Fibroblast of skin of right biceps (primary cell): Measurements from ENCODE around the gene HTR6.

ENCODE experiments used
- DNase-seq: peaks from one replicate; pipeline ENCODE4 v3.0.0-alpha.2; 2013

The HTR6 gene

GRCh38 chr1:19657511-19657910 is 7.2 kb upstream of the HTR6 start:
- no peak for DNase-seq

GRCh38 chr1:19658186-19658585 is 6.5 kb upstream of the HTR6 start:
- DNase-seq = no peak

GRCh38 chr1:19661721-19662228 is 2.9 kb upstream of the HTR6 start:
- DNase-seq = peak; percentile 40

GRCh38 chr1:19662313-19662712 is 2.4 kb upstream of the HTR6 start:
- no peak for DNase-seq

- no peak for DNase-seq
Measured at GRCh38 chr1:19665186-19665495, 466 bp downstream of the HTR6 start.

- DNase-seq = no peak
Measured at GRCh38 chr1:19665496-19666465, 1.1 kb downstream of the HTR6 start.

- no peak for DNase-seq
Measured at GRCh38 chr1:19668888-19669287, 4.2 kb downstream of the HTR6 start.

- DNase-seq = no peak
Measured at GRCh38 chr1:19670787-19671186, 6.1 kb downstream of the HTR6 start.

- DNase-seq = no peak
Measured at GRCh38 chr1:19672237-19672636, 7.6 kb downstream of the HTR6 start.

GRCh38 chr1:19675797-19676196 is 11.1 kb downstream of the HTR6 start:
- DNase-seq = no peak

- peak; percentile 66 for DNase-seq
Measured at GRCh38 chr1:19676438-19676922, 11.8 kb downstream of the HTR6 start.

GRCh38 chr1:19678493-19678892 is 13.8 kb downstream of the HTR6 start:
- DNase-seq = no peak

- DNase-seq = no peak
Measured at GRCh38 chr1:19678931-19679453, 14.3 kb downstream of the HTR6 start.

GRCh38 chr1:19679691-19680090 is 15.0 kb downstream of the HTR6 start:
- no peak for DNase-seq

- DNase-seq = no peak
Measured at GRCh38 chr1:19680644-19681043, 16.0 kb downstream of the HTR6 start.

GRCh38 chr1:19682257-19682656 is 17.6 kb downstream of the HTR6 start:
- peak; percentile 90 for DNase-seq

GRCh38 chr1:19682901-19683300 is 18.2 kb downstream of the HTR6 start:
- no peak for DNase-seq

- DNase-seq = no peak
Measured at GRCh38 chr1:19683351-19683750, 18.7 kb downstream of the HTR6 start.

- DNase-seq = peak; percentile 10
Measured at GRCh38 chr1:19684677-19685076, 20.0 kb downstream of the HTR6 start.

GRCh38 chr1:19685994-19686393 is 21.3 kb downstream of the HTR6 start:
- DNase-seq = no peak

GRCh38 chr1:19687414-19687813 is 22.7 kb downstream of the HTR6 start:
- DNase-seq = no peak

GRCh38 chr1:19688041-19688842 is 23.6 kb downstream of the HTR6 start:
- no peak for DNase-seq

- no peak for DNase-seq
Measured at GRCh38 chr1:19689085-19689757, 24.5 kb downstream of the HTR6 start.
